HepG2 (cell line): Measurements from ENCODE around the gene RCOR1. TPM values are rescaled to one million over a fixed set of nuclear protein-coding genes. Genes with fewer than 3 reads are reported as not detected.
A peak's percentile ranks its signal among the peaks of the same experiment; 100 is the strongest.

Experiments used
- AKNA ChIP-seq: sonication (generic); formaldehyde crosslinking; IDR thresholded peaks from 2 replicates; pipeline ENCODE4 v1.4.0; 2020; ENCODE audit warnings: missing genetic modification reagents, borderline replicate concordance
- ARHGAP35 ChIP-seq: sonication (generic); formaldehyde crosslinking; IDR thresholded peaks from 2 replicates; pipeline ENCODE4 v1.9.0; 2022; ENCODE audit warnings: mild to moderate bottlenecking, inconsistent platforms, moderate library complexity, missing genetic modification reagents, borderline replicate concordance
- CREM ChIP-seq, 2 experiments: sonication (generic) in 1 of 2; formaldehyde crosslinking in 1 of 2; IDR thresholded peaks; 2 replicates each; pipeline versions ENCODE4 v1.4.0 to v1.6.1; 2016 to 2020; ENCODE audit warnings: antibody characterized with exemption in 1 of 2, mild to moderate bottlenecking in 1 of 2, missing genetic modification reagents in 1 of 2
- ETS1 ChIP-seq: sonication (generic); formaldehyde crosslinking; IDR thresholded peaks from 2 replicates; pipeline ENCODE4 v1.4.0; 2020; ENCODE audit warnings: missing genetic modification reagents
- GATAD2A ChIP-seq: IDR thresholded peaks from 2 replicates; pipeline ENCODE4 v1.6.1; 2016
- KDM2A ChIP-seq: sonication (generic); formaldehyde crosslinking; IDR thresholded peaks from 2 replicates; pipeline ENCODE4 v1.4.0; 2020; ENCODE audit warnings: low read depth, missing genetic modification reagents, borderline replicate concordance
- MED8 ChIP-seq: sonication (generic); formaldehyde crosslinking; IDR thresholded peaks from 2 replicates; pipeline ENCODE4 v1.8.1; 2023; ENCODE audit warnings: mild to moderate bottlenecking, missing genetic modification reagents; ENCODE audit not compliant: insufficient replicate concordance
- MEF2D ChIP-seq: sonication (generic); formaldehyde crosslinking; IDR thresholded peaks from 2 replicates; pipeline ENCODE4 v1.5.1; 2020; ENCODE audit warnings: mild to moderate bottlenecking, missing genetic modification reagents
- NFE2 ChIP-seq: sonication (generic); formaldehyde crosslinking; IDR thresholded peaks from 2 replicates; pipeline ENCODE4 v1.4.0; 2020; ENCODE audit warnings: missing genetic modification reagents
- PHF5A ChIP-seq: IDR thresholded peaks from one replicate; pipeline ENCODE4 v1.6.1; 2018; ENCODE audit warnings: low read depth, missing genetic modification reagents; ENCODE audit not compliant: unreplicated experiment
- POLR2G ChIP-seq: fragments of 200-400 bp; formaldehyde crosslinking; IDR thresholded peaks from 2 replicates; pipeline ENCODE4 v1.6.1; 2018; ENCODE audit warnings: mild to moderate bottlenecking, low read depth, low read length, moderate library complexity
- PRDM15 ChIP-seq: sonication (generic); formaldehyde crosslinking; IDR thresholded peaks from 2 replicates; pipeline ENCODE4 v1.4.0; 2020; ENCODE audit warnings: missing genetic modification reagents
- RORA ChIP-seq: sonication (generic); formaldehyde crosslinking; IDR thresholded peaks from 2 replicates; pipeline ENCODE4 v1.5.0; 2020; ENCODE audit warnings: mild to moderate bottlenecking, missing genetic modification reagents, moderate library complexity
- SMC3 ChIP-seq: IDR thresholded peaks from 2 replicates; pipeline ENCODE4 v1.6.1; 2011; ENCODE audit warnings: low read length, improper control_type of control experiment
- STAT5B ChIP-seq: sonication (generic); formaldehyde crosslinking; IDR thresholded peaks from 2 replicates; pipeline ENCODE4 v1.4.0; 2020; ENCODE audit warnings: missing genetic modification reagents
- TCF12 ChIP-seq, 2 experiments: fragments of 450-650 bp in 1 of 2; sonication (generic) in 1 of 2; formaldehyde crosslinking in 1 of 2; IDR thresholded peaks; 2 replicates each; pipeline versions ENCODE4 v1.6.1 to v1.8.0; 2017 to 2022; ENCODE audit warnings: antibody characterized with exemption in 1 of 2, mild to moderate bottlenecking in 1 of 2, missing genetic modification reagents in 1 of 2, moderate library complexity in 1 of 2
- ZNF138 ChIP-seq: sonication (generic); formaldehyde crosslinking; IDR thresholded peaks from 2 replicates; pipeline ENCODE4 v1.5.0; 2020; ENCODE audit warnings: mild to moderate bottlenecking, low read depth, missing genetic modification reagents
- ZNF383 ChIP-seq: sonication (generic); formaldehyde crosslinking; IDR thresholded peaks from 2 replicates; pipeline ENCODE4 v1.4.0; 2020; ENCODE audit warnings: missing genetic modification reagents, mild to moderate bottlenecking, borderline replicate concordance
- ZNF501 ChIP-seq: sonication (generic); formaldehyde crosslinking; IDR thresholded peaks from 2 replicates; pipeline ENCODE4 v1.5.1; 2020; ENCODE audit warnings: mild to moderate bottlenecking, moderate library complexity, missing genetic modification reagents
- ZNF792 ChIP-seq: IDR thresholded peaks from 2 replicates; pipeline ENCODE4 v1.6.1; 2016
- polyA plus RNA-seq, 8 experiments: library from polyadenylated mRNA; depleted of rRNA in 3 of 8; stranded (reverse) in 7 of 8; unstranded in 1 of 8; fragments of >200 nt; fragmentation: Illumina TruSeq in 4 of 8; extraction: Trizol in 4 of 8; gene quantifications; 2 replicates each; pipeline versions ENCODE4 v1.2.1 to v1.2.3, GENCODE V29; 2011 to 2016; ENCODE audit warnings: low read depth in 4 of 8, missing spikeins in 1 of 8, mixed read lengths in 1 of 8; ENCODE audit not compliant: insufficient read depth in 1 of 8
- total RNA-seq, 5 experiments: library from RNA; depleted of rRNA; stranded (reverse); fragments of >200 nt; fragmentation: Illumina TruSeq; extraction: Trizol; gene quantifications; 2 replicates each; pipeline ENCODE4 v1.2.3, GENCODE V29; 2016; ENCODE audit warnings: low read depth in 1 of 5

Gene RCOR1
- total and polyA plus RNA-seq, 2 of the 13 experiments (the other 11 are each of a cell fraction or from before 2014, with no cell fraction given), result 10.2 to 11.1 TPM

- TF ChIP-seq TCF12 (IDR thresholded peaks at IDR 0.05), result no peak
- peak; percentile 39; the same call in 1 of the 2 replicates for TF ChIP-seq TCF12 (CRISPR knock-in tag; IDR thresholded peaks at IDR 0.05)
- TF ChIP-seq SMC3, result no peak
- TF ChIP-seq ZNF501 (CRISPR knock-in tag), result peak; percentile 58; the same call in 1 of the 2 replicates
- no peak for TF ChIP-seq ZNF138 (CRISPR knock-in tag)
- TF ChIP-seq ZNF792 (CRISPR knock-in tag), result no peak
- TF ChIP-seq STAT5B, result no peak
- TF ChIP-seq PHF5A (CRISPR knock-in tag), result no peak
- TF ChIP-seq PRDM15 (CRISPR knock-in tag), result 0 out of 2 replicates have a peak, but pooled peaks have one; percentile 33
- peak; percentile 72 for TF ChIP-seq POLR2G
- peak; percentile 57; the same call in 1 of the 2 replicates for TF ChIP-seq ARHGAP35 (CRISPR knock-in tag)
- peak; percentile 47 for TF ChIP-seq MED8 (CRISPR knock-in tag)
- TF ChIP-seq GATAD2A (CRISPR knock-in tag), result peak; percentile 19; the same call in 1 of the 2 replicates
- TF ChIP-seq NFE2 (CRISPR knock-in tag), result no peak
- TF ChIP-seq KDM2A (CRISPR knock-in tag), result no peak; the same call in 1 of the 2 replicates
- peak; percentile 30 for TF ChIP-seq MEF2D (CRISPR knock-in tag)
- TF ChIP-seq ETS1 (CRISPR knock-in tag), result no peak
- TF ChIP-seq RORA (CRISPR knock-in tag), result no peak
- no peak for TF ChIP-seq AKNA (CRISPR knock-in tag)
- TF ChIP-seq ZNF383 (CRISPR knock-in tag), result no peak
- no peak for TF ChIP-seq CREM (IDR thresholded peaks at IDR 0.05)
- TF ChIP-seq CREM (CRISPR knock-in tag; IDR thresholded peaks at IDR 0.05), result no peak
These were observed 47.5 kb upstream of the RCOR1 start (continued) for GRCh38 chr14:102544747-102545460.
